Neural cell (in vitro differentiated cells): ENCODE data around the gene SEMA4B.
"Not testable (repeated sequence)": the region's sequence is repeated elsewhere in the genome, so short reads cannot be mapped to it uniquely, and the experiment has no call there.

Experiments used
- REST ChIP-seq: IDR thresholded peaks from 2 replicates; pipeline ENCODE4 v1.6.1; 2012; ENCODE audit warnings: borderline replicate concordance
- TF ChIP-seq, protein P1 (sequence below): fragments of 450-650 bp; IDR thresholded peaks from 2 replicates; pipeline ENCODE4 v1.5.1; 2014; ENCODE audit warnings: antibody characterized with exemption, mild to moderate bottlenecking, moderate library complexity; ENCODE audit not compliant: poor library complexity, severe bottlenecking

GRCh38 chr15:90164239-90164638 is 36.9 kb upstream of the SEMA4B start:
- TF ChIP-seq, protein P1, sequence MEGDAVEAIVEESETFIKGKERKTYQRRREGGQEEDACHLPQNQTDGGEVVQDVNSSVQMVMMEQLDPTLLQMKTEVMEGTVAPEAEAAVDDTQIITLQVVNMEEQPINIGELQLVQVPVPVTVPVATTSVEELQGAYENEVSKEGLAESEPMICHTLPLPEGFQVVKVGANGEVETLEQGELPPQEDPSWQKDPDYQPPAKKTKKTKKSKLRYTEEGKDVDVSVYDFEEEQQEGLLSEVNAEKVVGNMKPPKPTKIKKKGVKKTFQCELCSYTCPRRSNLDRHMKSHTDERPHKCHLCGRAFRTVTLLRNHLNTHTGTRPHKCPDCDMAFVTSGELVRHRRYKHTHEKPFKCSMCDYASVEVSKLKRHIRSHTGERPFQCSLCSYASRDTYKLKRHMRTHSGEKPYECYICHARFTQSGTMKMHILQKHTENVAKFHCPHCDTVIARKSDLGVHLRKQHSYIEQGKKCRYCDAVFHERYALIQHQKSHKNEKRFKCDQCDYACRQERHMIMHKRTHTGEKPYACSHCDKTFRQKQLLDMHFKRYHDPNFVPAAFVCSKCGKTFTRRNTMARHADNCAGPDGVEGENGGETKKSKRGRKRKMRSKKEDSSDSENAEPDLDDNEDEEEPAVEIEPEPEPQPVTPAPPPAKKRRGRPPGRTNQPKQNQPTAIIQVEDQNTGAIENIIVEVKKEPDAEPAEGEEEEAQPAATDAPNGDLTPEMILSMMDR = not testable (repeated sequence)
- TF ChIP-seq REST = not testable (repeated sequence)
